IMR-90 (cell line): ENCODE measurements around the gene HDAC9. TPM values are rescaled to one million over a fixed set of nuclear protein-coding genes. Genes with fewer than 3 reads are reported as not detected.

Experiments used
- ATAC-seq: fragments of 200-7000 bp; cut with Tn5 transposase; 2 replicates; pipeline ENCODE4 v1.9.1; 2020; ENCODE audit warnings: low read depth, mild to moderate bottlenecking, moderate library complexity
- BruUV-seq: library from RNA; stranded (reverse); fragments of 400-500 nt; replicated peaks from 2 replicates; lab custom pipeline; 2021; lab: Mats Ljungman, UMichigan
- CTCF ChIA-PET: fragments of 300-600 bp; formaldehyde crosslinking; extraction: SDS; loops from one replicate; lab custom pipeline; 2021; ENCODE audit warnings: antibody characterized with exemption; lab: Yijun Ruan, JAX
- POLR2A ChIA-PET: fragments of 300-600 bp; sonication (Branson Sonifier 250); formaldehyde crosslinking; loops from one replicate; lab custom pipeline; 2022; ENCODE audit warnings: antibody characterized with exemption; ENCODE audit not compliant: unreplicated experiment; lab: Charles Lee
- DNase-seq: peaks from one replicate; pipeline ENCODE4 v3.0.0; 2013
- H2AFZ ChIP-seq: replicated peaks from 2 replicates; pipeline ENCODE3; 2013; ENCODE audit warnings: low read length, mild to moderate bottlenecking; ENCODE audit not compliant: poor library complexity
- H2AK5ac ChIP-seq: 2 replicates; pipeline ENCODE4 v1.6.1; 2013; ENCODE audit warnings: low read depth, low read length, inconsistent platforms
- H2AK9ac ChIP-seq: replicated peaks from 2 replicates; pipeline ENCODE3; 2013; ENCODE audit warnings: mild to moderate bottlenecking, low read depth, low read length, moderate library complexity; ENCODE audit not compliant: poor library complexity
- H2BK120ac ChIP-seq: 2 replicates; pipeline ENCODE4 v1.6.1; 2013; ENCODE audit warnings: low read depth, low read length, inconsistent platforms
- H2BK15ac ChIP-seq: 3 replicates; pipeline ENCODE4 v1.6.1; 2013; ENCODE audit warnings: low read depth, low read length, inconsistent platforms
- H2BK20ac ChIP-seq: 2 replicates; pipeline ENCODE4 v1.6.1; 2013; ENCODE audit warnings: low read depth, mild to moderate bottlenecking, inconsistent platforms, low read length, moderate library complexity
- H2BK5ac ChIP-seq: 2 replicates; pipeline ENCODE4 v1.6.1; 2013; ENCODE audit warnings: mild to moderate bottlenecking, low read depth, low read length, inconsistent platforms; ENCODE audit not compliant: poor library complexity, severe bottlenecking
- H3K14ac ChIP-seq: replicated peaks from 2 replicates; pipeline ENCODE4 v1.6.1; 2013; ENCODE audit warnings: low read depth, low read length, inconsistent platforms
- H3K18ac ChIP-seq: 2 replicates; pipeline ENCODE4 v1.6.1; 2013; ENCODE audit warnings: low read depth, low read length, control low read depth
- H3K23ac ChIP-seq: 2 replicates; pipeline ENCODE4 v1.6.1; 2013; ENCODE audit warnings: low read depth, low read length, inconsistent platforms
- H3K27ac ChIP-seq: 2 replicates; pipeline ENCODE4 v1.5.1; 2013; ENCODE audit warnings: mild to moderate bottlenecking, control low read depth, low read length; ENCODE audit not compliant: insufficient read depth
- H3K27me3 ChIP-seq: 2 replicates; pipeline ENCODE4 v1.6.1; 2013; ENCODE audit warnings: low read length; ENCODE audit not compliant: control insufficient read depth, insufficient read depth
- H3K36me3 ChIP-seq: 2 replicates; pipeline ENCODE4 v1.6.1; 2013; ENCODE audit warnings: low read length, mixed read lengths; ENCODE audit not compliant: control insufficient read depth, insufficient read depth
- H3K4ac ChIP-seq: 2 replicates; pipeline ENCODE4 v1.6.1; 2013; ENCODE audit warnings: low read depth, low read length, inconsistent platforms
- H3K4me1 ChIP-seq: 2 replicates; pipeline ENCODE4 v1.6.1; 2013; ENCODE audit warnings: low read length, mixed read lengths; ENCODE audit not compliant: control insufficient read depth, insufficient read depth
- H3K4me2 ChIP-seq: 2 replicates; pipeline ENCODE4 v1.6.1; 2013; ENCODE audit warnings: low read depth, mild to moderate bottlenecking, control low read depth, low read length, moderate library complexity
- H3K4me3 ChIP-seq: 2 replicates; pipeline ENCODE4 v1.5.1; 2013; ENCODE audit warnings: low read depth, mild to moderate bottlenecking, control low read depth, low read length, moderate library complexity; ENCODE audit not compliant: insufficient read depth
- H3K56ac ChIP-seq: 2 replicates; pipeline ENCODE4 v1.6.1; 2013; ENCODE audit warnings: low read length, inconsistent platforms; ENCODE audit not compliant: insufficient read depth; ENCODE audit errors: extremely low read depth
- H3K79me1 ChIP-seq, 2 experiments: 2 replicates each; pipeline ENCODE4 v1.6.1; 2013; ENCODE audit warnings: low read length in 2 of 2, inconsistent platforms in 1 of 2, low read depth in 1 of 2
- H3K9ac ChIP-seq: 2 replicates; pipeline ENCODE4 v1.6.1; 2013; ENCODE audit warnings: low read depth, low read length, control low read depth
- H3K9me1 ChIP-seq: 2 replicates; pipeline ENCODE4 v1.6.1; 2013; ENCODE audit warnings: low read length, inconsistent platforms; ENCODE audit not compliant: insufficient read depth
- H3K9me3 ChIP-seq: 2 replicates; pipeline ENCODE4 v1.6.1; 2013; ENCODE audit warnings: low read length; ENCODE audit not compliant: control insufficient read depth, insufficient read depth
- H4K20me1 ChIP-seq: 2 replicates; pipeline ENCODE4 v1.6.1; 2013; ENCODE audit warnings: low read length, inconsistent platforms; ENCODE audit not compliant: insufficient read depth
- H4K5ac ChIP-seq: 2 replicates; pipeline ENCODE4 v1.6.1; 2013; ENCODE audit warnings: mild to moderate bottlenecking, low read depth, low read length, control low read depth
- H4K8ac ChIP-seq, 2 experiments: 2 replicates each; pipeline ENCODE4 v1.6.1; 2013; ENCODE audit warnings: low read depth in 2 of 2, low read length in 2 of 2, control low read depth in 1 of 2, inconsistent platforms in 1 of 2
- H4K91ac ChIP-seq: 2 replicates; pipeline ENCODE4 v1.6.1; 2013; ENCODE audit warnings: low read depth, low read length, inconsistent platforms; ENCODE audit not compliant: insufficient read depth
- CEBPB ChIP-seq: IDR thresholded peaks from 2 replicates; pipeline ENCODE4 v1.6.1; 2012; ENCODE audit warnings: low read depth, low read length, improper control_type of control experiment
- ELK1 ChIP-seq: fragments of 150-350 bp; IDR thresholded peaks from 2 replicates; pipeline ENCODE4 v1.6.1; 2016; ENCODE audit warnings: low read depth, mild to moderate bottlenecking, low read length, moderate library complexity, borderline replicate concordance
- MAZ ChIP-seq: IDR thresholded peaks from 2 replicates; pipeline ENCODE4 v1.6.1; 2012; ENCODE audit warnings: low read depth, mild to moderate bottlenecking, low read length, improper control_type of control experiment, moderate library complexity, borderline replicate concordance
- RCOR1 ChIP-seq: IDR thresholded peaks from 2 replicates; pipeline ENCODE4 v1.6.1; 2012; ENCODE audit warnings: mild to moderate bottlenecking, low read length, improper control_type of control experiment; ENCODE audit not compliant: insufficient replicate concordance
- RFX5 ChIP-seq: IDR thresholded peaks from 2 replicates; pipeline ENCODE4 v1.8.0; 2012; ENCODE audit warnings: low read depth, mild to moderate bottlenecking, low read length, moderate library complexity
- USF2 ChIP-seq: fragments of 150-350 bp; IDR thresholded peaks from 2 replicates; pipeline ENCODE4 v1.6.1; 2017; ENCODE audit warnings: mild to moderate bottlenecking, antibody characterized with exemption, low read length, low read depth
- WGBS, 2 experiments: methylation state at CpG; one replicate each; pipeline versions ENCODE4 v1.1.5 to v1.1.7; 2013; ENCODE audit warnings: missing lambda C conversion rate in 2 of 2; ENCODE audit not compliant: insufficient read length in 1 of 2; ENCODE audit errors: extremely low coverage in 2 of 2; 5-methylcytosine and 5-hydroxymethylcytosine counted together
- dilution Hi-C: fragments of 300-500 bp; cut with HindIII; formaldehyde crosslinking; loops from one replicate; pipeline ENCODE4 v1.14.3; 2018; ENCODE audit warnings: low sequenced_read_pairs; ENCODE audit not compliant: unreplicated experiment
- in situ Hi-C: fragments of 300-500 bp; cut with MboI; formaldehyde crosslinking; loops from 3 replicates; pipeline ENCODE4 v1.14.3; 2019; ENCODE audit warnings: low sequenced_read_pairs, inconsistent platforms, mixed read lengths
- intact Hi-C: fragments of 100-400 bp; cut with micrococcal nuclease; formaldehyde crosslinking; loops from 2 replicates; pipeline ENCODE4 v1.10.0; 2022
- polyA plus RNA-seq, 3 experiments: library from polyadenylated mRNA; depleted of rRNA; stranded (reverse); fragments of >200 nt; gene quantifications; 2 replicates each; pipeline ENCODE4 v1.2.3, GENCODE V29; 2012; ENCODE audit warnings: low replicate concordance in 1 of 3
- total RNA-seq: library from RNA; depleted of rRNA; stranded (reverse); fragments of >200 nt; gene quantifications from 2 replicates; pipeline ENCODE4 v1.2.3, GENCODE V29; 2012

HDAC9 gene
- total and polyA plus RNA-seq, 2 of the 4 experiments (the other 2 are of a cell fraction): 4.3 to 24.7 TPM

GRCh38 chr7:18671176-18671575, 175.6 kb downstream of the HDAC9 start:
- POLR2A ChIA-PET: no interaction called here
- CTCF ChIA-PET: interaction anchor here (1.3 kb wide), 1 partner anchor 22 kb away, joined by 3 read pairs; no protein-coding TSS in a partner anchor
- Histone ChIP-seq H3K4me3 (no peak overlapping the region), H3K79me1 (no peaks in the 10 kb centered on the region; a peak in 1 of 4 replicates), H4K5ac (no peak overlapping the region), H3K18ac (no peak overlapping the region), H2BK120ac (no peak overlapping the region), H3K14ac (no peak overlapping the region), H3K23ac (no peak overlapping the region), H3K36me3 (no peaks in the 10 kb centered on the region), H3K4me2 (no peak overlapping the region), H4K8ac (no peak overlapping the region), H2BK5ac (no peak overlapping the region), H2BK15ac (no peak overlapping the region), H4K20me1 (no peaks in the 10 kb centered on the region), H2AK9ac (no peak overlapping the region), H3K4me1 (no peaks in the 10 kb centered on the region), H2AK5ac (no peak overlapping the region), H4K91ac (no peak overlapping the region), H3K9me3 (no peaks in the 10 kb centered on the region), H3K27me3 (no peaks in the 10 kb centered on the region), H2BK20ac (no peak overlapping the region), H3K9ac (no peak overlapping the region), H3K4ac (no peak overlapping the region), H3K56ac (no peak overlapping the region), H3K27ac (no peak overlapping the region), H3K9me1 (no peaks in the 10 kb centered on the region), H2AFZ (no peak overlapping the region)
- in situ Hi-C loops: no loop called here
- no peak for ATAC-seq
- BruUV-seq: no TSS peak
- intact Hi-C loops: no loop called here
- WGBS, 2 experiments: no CpG with 5 or more reads among the region's 5 CpGs
- dilution Hi-C loops: no loop called here
- no peak for TF ChIP-seq MAZ
- TF ChIP-seq RFX5: no peak
- TF ChIP-seq USF2: no peak
- TF ChIP-seq CEBPB: no peak
- TF ChIP-seq ELK1: no peak
- TF ChIP-seq RCOR1: no peak
- no peak for DNase-seq
